Stimulated activated CD4-positive, alpha-beta T cell treated with anti-CD3 and anti-CD28 coated beads, Interleukin-1b, Interleukin-23, amount 100 ng/mL, for 24 hours (primary cell): ENCODE data around the gene AIFM3.
"Not testable (repeated sequence)": the region's sequence is repeated elsewhere in the genome, so short reads cannot be mapped to it uniquely, and the experiment has no call there.

ENCODE experiments used
- DNase-seq, 4 experiments: peaks; one replicate each; pipeline ENCODE4 v3.0.0-alpha.2; 2020; ENCODE audit warnings: low read depth in 4 of 4, low spot score in 1 of 4

AIFM3 gene

DNA sequence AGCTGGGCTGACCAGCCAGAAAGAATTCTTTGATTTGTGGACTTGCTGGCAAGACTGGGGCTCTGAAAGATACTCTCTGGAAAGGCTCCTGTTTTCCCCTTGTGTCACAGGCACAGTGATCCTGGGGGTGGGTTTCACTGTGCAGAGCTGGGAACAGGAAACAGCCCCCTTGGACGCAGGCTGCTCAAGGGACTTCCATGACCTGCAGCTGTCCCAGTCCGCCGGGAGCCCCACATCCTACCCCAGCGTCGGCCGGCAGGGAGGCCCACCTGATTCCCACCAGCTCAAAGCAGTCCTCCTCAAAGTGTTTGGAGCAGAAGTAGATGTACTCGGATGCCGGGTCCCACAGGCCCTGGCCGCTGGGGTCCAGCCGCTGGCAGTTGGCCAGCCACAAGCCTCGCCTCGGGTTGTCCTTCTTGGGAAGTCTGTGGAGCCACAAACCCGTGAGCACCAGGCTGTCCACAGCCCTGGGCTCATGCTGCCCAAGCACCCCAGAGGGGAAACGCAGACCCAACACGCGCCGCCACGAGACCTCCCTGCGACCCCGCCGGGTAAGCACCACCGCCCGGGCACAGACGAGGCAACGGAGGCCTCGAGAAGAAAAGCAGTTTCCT lies 34.0 kb downstream of the AIFM3 start:
- DNase-seq = no peak

DNA sequence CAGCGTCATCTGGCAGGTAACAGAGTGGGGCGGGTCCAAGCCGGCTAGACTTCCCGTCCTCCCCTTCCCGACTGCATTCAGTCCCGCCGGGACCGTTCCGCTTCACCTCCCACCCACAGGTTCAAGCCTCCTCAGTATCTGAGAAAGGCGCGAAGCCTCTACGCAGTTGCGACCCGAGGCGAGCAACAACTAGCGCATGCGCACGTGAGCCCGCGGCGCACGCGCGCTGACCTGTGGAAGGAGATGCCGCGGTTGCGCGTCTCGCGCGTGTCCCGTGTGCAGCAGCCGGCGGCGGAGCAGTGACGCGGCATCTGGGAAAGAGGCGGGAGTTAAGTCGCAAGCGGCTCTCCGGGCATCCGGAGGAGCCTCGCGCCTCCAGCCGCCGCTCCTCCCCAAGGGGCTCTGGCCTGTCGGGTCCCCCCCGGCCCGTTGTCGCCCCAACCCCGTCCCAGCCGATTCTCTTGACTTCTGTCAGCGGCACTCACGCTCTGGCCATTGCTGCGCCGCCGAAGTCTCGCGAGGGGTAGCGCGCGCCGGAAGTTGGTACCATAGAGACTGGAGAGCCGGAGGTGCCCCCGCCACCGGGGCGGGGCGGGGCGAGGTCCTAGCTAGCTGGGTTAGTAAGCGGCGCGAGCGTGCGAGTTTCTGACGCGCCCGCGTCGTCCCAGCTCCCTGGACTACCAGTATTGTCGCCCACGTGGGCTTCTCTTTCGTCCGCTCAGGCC lies 34.7 kb downstream of the AIFM3 start, which contains the start of gene THAP7:
Gene THAP7, minus strand, starts transcription at position 518 of the 725 bp plus-strand sequence. Its CDS starts 207 bp downstream, at position 311.
- DNase-seq = peak; percentile 90 to 99 (median 92)

DNA sequence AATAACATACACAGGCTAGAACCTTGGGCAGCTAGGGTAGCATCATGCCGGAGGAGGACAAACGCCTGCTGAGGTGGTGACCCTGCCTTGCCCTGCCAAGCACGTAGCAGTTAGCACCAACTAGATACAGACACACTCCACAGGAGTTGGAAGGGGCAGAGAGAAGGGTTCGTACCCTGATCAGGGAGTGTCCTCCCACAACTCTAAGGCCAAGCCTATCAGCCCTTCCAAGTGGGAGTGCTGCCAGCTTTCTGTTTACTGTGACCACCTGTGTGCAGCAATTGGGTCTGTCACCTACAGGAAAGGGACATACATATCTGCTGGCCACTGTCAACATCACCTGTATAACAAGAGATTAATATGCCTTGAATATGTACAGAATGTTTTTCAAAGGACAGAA lies 36.7 kb downstream of the AIFM3 start:
- no peak for DNase-seq

DNA sequence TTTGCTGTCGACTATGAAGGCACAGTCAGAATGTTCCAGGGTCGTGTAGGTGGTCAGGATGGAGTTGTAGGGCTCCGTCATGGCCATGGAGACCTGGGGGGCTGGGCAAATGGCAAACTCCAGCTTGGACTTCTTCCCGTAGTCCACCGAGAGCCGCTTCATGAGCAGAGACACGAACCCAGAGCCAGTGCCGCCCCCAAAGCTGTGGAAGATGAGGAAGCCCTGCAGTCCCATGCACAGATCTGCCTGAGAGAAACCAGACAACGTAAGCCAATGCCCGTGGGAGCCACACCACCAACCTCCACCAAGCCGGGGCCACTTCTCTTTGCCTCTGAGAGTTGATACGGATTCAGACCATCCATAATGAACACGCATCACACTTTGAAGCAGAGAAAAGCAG lies 42.2 kb downstream of the AIFM3 start:
- not testable (repeated sequence) for DNase-seq

DNA sequence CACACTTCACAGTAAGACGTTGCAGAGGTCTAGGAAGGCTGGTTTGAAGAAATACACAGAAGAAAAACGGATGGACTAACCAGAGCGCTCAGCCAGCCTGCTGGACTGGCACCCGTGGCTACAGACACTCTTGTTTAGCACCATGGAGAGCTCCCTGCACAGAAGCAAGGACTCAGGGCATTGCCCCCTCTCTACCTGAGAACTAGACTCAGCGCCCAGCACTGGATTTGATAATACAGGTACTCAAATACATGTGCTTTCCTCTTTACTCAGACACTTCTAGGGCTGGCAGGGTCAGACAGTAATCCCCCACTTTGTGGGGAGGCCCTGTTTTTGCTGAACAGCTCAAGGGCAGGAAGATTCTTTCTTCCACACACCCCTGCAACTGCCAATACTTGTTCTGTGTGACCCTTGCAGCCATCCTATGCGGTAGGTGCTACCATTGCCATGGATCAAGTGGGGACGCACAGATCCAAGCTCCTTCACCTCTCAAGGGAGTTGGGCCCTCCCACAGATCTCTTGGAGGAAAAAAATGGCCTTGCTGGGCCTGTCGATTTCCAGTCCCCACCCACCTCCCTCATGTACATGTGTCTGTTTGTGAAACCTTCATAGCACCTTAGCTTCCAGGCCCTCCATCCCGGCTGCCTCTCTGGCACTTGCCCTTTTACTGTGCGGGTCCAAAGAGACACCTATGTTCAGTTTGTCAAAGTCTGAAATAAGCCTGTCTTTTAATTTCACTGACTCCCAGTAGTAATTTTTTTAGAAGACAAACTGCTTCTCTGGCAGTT lies 42.8 kb downstream of the AIFM3 start:
- no peak for DNase-seq

DNA sequence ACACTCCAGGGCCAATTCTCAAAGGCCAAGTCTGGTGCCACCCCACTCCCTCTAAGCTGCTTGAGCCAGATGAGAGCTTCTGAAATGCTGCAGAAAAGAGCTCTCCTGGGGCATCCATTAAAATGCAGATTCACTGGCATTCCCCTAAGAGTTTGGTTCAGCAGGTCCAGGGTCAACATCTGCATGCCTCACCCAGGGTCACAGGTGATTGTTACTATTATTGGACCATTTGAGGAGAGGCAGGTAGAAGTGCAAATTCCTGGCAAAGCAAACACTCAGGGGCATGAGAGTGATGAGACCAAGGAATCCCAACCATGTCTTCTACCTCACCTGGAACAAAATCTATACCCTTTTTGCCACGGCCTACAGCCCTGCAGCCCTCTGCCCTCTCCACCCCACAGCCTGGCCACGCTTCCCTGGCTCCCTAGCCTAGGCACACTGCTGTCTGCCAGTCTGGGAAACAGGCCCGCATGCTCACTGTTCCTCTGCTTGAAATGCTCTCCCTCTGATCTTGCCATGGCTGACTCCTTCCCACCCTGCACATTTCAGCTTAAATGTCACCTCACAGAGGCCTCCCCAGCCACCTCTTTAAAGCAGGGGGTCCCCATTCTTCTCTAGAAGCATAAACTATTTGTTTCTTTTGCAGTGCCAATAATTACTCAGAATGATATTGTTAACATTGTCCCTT lies 43.5 kb downstream of the AIFM3 start:
- DNase-seq = no peak

DNA sequence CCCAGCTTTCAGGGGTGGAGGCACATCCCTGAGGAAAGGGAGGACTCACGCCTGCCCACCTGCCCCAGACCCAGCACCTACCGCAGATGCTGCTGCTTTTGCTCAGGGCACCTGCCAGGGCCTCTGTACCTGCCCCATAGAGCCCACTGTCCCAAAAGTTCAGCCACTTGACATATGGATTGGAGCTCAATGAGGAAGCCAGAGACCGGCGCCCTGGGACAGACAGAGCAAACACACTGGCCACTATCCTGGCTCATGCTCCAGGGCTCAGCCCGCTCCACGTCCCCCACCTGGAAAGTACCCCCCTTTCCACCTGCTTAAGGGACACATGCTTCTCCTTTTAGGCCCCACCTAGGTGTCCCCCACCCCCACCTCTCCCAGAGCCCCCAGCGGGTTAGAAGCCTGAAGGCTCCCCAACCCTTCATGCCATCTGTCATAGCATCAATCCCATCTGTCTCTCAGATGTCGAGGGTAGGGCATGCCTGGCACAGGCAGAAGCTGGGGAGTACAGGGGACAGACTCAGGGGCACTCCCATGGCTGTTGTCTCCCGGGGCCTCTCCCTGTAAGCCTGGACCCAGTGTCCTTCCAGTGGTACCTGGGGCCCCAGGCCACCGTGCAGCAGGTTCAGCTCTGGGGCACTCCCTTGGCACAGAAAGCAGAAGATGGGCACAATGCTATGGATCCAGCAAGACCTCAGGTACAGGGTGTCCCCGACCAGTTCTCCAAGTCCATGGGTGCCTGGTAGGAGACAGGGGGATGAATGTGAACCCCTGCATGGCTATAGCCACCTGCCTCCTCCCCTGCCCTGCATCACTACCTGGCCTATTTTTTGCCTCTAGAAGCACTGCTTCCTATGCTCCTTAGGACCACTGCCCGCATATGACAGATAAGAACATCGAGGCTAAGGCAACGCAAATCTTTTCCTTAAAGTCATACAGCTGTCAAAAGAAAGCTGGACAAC lies 45.7 kb downstream of the AIFM3 start:
- no peak for DNase-seq

DNA sequence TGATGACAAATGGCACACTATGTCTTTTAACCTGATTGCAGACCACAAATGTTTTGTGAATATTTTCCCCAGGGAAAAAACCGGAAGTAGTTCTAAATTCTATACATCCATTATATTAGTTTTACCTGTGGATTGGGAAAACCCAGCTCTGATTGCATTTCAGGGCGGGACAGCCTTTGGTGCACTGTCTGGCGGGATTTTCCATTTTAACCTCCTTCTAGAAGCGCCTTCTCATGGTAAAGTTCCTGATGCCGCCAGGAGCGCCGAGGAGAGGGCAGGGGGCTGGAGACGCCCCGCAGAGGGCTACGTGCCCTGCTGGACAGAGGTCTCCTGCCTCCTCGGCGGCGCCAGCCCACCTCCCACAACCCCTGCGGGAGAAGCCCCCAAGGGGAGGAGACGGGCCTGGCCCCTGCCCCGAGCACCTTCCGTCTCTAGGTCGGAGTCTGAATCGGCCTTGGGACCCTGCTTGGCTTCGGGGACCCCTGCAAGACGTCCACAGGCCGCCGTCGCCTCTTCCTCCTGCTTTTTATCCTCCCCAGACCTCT lies 46.7 kb downstream of the AIFM3 start:
- DNase-seq = no peak

DNA sequence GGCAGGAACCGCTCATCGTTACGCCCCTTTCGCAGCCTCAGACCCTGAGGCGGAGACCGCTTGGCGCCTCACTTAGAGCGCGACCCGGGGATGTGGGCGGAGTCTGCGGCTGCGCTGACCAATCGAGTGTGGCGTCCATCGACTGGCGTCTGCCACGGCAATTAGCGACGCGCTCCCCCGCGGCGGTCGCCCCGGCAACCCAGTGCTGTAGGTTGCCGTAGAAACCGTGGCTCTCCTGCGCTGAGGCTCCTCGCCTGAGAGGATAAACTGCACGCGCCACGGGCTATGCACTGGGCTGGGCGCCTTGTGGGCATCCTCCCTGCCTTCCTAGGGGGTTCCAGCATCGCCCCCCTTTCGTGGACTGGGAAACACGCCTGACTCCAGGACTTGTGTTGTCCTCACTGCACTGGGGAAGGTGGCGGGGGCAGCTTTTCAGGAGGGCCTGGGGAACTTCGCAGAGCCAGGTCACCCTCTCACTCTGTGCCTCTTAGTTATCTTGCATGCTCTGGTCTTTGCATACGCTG lies 47.2 kb downstream of the AIFM3 start:
- DNase-seq = peak; percentile 64 to 86 (median 77)

DNA sequence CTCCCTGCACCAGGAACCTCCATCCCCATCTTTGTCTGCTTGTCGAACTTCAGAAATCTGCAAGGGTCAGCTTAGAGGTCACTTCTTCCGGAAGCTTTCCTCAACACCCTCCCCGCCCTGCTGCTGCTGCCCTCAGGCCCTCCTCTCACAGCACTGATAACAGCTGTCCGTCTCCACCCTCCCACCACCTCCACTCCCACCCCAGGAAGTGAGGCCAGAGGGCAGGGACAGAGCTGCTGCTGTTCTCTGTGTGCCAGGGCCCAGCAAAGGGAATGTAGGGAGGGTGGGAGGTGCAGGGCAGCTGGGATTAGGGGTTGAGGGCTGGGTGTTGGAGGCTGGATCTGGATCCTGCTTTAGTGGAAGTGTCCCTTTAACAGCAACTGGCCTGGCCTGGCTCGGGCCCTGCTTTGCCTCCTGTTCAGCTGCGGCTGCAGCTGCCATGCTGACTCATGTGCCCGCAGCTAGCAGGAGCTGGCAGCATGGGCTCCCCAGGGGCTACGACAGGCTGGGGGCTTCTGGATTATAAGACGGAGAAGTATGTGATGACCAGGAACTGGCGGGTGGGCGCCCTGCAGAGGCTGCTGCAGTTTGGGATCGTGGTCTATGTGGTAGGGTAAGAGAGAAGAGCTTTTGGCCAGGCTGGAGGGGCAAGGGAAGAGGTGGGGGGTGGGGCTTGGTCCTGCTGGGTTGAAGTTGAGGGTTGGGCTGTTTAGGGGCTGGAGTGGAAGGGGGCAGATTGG lies 47.8 kb downstream of the AIFM3 start, which contains the start of gene P2RX6:
Gene P2RX6, plus strand, starts transcription at position 440 of the 740 bp plus-strand sequence. Its CDS starts 10 bp downstream, at position 450.
- DNase-seq = no peak

DNA sequence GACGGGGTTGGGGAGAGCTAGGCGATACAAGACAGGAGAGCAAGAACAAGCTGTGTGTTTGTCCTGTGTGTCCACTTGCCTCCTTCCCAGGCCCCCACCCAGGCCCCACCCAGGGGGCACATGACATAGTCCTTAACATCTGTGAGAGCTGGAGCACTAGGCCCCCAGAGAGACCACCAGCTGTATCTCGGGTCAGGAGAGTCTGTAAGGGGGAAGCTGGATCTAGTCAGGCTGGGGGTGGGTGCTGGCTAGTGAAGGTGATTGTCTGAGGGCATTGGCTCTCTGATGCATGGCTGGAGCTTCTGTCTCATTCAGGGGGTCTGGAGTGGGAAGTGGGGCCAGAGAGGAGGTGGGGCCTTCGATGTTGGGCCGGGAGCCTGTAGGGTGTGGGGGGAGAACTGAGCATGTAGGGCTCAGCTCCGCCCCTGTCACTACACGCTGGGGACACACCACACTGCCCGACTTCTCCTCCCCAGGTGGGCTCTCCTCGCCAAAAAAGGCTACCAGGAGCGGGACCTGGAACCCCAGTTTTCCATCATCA lies 48.5 kb downstream of the AIFM3 start:
- DNase-seq = no peak

DNA sequence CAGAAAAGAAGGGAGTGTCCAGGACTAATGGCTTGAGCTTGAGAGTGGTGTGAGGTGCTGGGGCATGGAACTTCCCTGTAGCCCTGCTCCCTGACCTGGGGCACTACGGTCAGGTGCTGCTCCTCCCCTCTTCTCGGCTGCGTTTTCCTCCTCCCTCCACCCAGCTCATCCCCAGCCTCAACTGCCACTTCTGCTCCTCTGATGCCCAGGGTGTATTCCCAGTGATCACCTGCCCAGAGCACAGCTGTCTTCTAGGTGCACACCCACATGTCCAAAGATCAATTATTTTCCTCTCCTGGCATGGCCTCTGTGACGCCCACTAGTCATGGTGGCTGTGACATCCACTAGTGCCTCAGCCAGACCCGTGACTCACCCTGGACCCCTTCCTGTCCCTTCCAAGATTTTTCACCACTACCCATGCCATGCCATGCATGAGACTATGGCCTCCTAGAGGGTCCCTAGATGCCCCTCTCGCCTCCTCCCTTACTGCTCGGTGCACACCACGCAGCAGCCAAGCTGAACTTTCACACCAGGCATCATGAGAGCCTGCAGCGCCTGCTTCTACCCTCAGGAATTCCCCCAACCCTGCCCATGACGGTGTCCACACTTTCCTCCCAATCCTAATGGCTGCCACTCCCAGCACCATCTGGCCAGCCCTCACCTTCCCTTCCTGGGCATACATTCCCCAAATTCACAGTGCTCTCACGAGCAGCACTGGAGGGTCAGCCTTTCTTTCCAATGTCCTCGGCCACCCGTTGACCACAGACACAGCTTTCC lies 49.8 kb downstream of the AIFM3 start:
- no peak for DNase-seq

DNA sequence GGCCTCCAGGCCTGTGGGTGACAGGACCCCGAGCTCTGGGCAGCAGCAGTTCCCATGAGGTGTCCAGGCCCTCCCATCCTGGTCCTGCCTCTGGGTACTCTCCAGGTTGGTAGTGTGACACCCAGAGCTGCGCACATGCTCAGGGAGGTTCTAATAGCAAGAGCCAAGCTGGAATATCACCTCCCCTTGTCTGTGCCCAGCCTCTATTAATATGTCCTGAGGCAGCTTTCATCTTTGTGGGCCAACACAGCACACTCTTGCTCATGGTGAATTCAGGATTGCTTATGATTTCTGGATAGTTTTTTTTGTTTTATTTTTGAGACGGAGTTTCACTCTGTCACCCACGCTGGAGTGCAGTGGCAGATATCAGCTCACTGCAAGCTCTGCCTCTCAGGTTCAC lies 51.3 kb downstream of the AIFM3 start:
- DNase-seq = no peak

DNA sequence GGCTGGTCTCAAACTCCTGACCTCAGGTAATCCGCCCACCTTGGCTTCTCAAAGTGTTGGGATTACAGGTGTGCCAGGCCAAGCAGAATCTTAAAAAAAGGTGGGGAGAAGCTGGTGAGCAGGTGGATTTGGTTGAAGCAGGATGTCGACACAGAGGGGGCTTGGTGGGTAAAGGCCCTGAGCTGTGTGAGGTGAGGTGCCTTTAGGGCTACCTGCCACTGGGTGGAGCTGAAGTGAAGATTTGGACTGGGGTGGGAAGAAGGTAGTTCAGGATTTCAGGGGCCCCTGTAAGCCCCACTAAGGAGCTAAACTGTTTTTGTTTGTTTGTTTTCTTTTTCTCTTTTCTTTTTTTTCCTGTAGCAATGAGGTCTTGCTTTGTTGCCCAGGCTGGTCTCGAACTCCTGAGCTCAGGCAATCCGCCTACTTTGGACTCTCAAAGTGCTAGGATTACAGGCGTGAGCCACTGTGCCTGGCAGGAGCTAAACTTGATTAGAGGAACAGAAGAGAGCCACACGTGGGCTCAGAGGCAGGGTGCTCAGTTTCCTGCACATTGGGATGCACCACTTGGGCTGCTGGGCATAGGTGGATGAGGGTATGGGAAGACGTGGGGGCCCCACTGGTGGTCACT lies 53.9 kb downstream of the AIFM3 start:
- DNase-seq = no peak

DNA sequence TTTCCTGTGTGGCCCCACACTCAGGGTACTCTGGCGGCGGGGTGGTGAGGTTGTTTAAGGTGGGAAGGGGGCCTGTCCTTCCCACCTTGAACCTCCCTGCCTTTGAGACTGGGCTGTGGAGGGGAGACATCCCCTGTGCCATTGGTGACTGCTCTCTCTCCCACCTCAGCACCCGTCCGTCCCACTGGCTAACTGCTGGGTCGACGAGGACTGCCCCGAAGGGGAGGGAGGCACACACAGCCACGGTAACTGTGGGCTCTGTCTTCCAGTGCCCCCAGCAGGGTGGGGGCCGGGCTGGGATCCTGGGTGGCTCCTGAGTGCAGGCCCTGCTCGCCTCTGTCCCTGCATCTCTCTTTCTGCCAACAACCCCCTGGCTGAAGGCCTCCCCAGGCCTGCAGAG lies 55.5 kb downstream of the AIFM3 start:
- no peak for DNase-seq

DNA sequence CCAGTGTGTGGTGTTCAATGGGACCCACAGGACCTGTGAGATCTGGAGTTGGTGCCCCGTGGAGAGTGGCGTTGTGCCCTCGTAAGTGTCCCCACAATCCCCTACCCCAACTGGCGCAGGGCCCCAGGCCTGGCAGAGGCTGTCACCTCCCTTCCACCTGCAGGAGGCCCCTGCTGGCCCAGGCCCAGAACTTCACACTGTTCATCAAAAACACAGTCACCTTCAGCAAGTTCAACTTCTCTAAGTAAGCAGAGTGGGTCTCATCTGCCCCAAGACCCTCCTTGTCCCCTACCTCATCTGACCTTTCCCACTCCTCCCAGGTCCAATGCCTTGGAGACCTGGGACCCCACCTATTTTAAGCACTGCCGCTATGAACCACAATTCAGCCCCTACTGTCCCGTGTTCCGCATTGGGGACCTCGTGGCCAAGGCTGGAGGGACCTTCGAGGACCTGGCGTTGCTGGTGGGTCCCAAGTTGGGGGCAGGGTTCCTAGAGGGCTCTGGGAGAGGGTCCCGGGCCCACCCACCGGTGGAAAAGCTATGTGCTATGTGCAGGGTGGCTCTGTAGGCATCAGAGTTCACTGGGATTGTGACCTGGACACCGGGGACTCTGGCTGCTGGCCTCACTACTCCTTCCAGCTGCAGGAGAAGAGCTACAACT lies 56.0 kb downstream of the AIFM3 start:
- no peak for DNase-seq

DNA sequence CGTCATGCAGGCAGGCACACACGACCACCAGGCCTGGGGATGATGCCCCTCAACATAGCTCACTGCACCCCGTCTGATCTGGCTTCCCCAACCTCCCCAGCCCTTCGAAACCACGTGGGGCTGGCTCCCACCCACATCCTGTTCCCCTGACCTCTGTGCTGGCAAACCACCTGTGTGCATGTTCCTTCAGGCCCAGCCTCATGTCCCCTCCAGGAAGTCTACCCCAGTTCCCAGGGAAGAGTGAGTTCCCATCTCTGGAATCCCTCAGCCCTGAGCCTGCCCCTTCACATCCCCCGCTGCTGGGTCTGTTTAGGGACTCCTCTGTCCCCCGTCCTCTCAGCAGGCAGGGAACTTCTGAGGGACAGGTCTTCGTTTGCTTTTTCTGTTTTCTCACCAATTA lies 58.2 kb downstream of the AIFM3 start:
- DNase-seq = no peak
